GM20000 (cell line): ENCODE data around the gene HSPB6.
"Not testable (repeated sequence)": the region's sequence is repeated elsewhere in the genome, so short reads cannot be mapped to it uniquely, and the experiment has no call there.

Experiments
- DNase-seq: peaks from one replicate; pipeline ENCODE4 v3.0.0; 2012; ENCODE audit warnings: low spot score
- TF ChIP-seq, protein P1 (sequence below): IDR thresholded peaks from 2 replicates; pipeline ENCODE4 v1.5.1; 2012; ENCODE audit warnings: mild to moderate bottlenecking, control low read depth; ENCODE audit errors: extremely low read depth, missing control alignments

HSPB6 gene

GRCh38 chr19:35777086-35777841 is 20.4 kb upstream of the HSPB6 start:
- DNase-seq: no peak
- TF ChIP-seq, protein P1, sequence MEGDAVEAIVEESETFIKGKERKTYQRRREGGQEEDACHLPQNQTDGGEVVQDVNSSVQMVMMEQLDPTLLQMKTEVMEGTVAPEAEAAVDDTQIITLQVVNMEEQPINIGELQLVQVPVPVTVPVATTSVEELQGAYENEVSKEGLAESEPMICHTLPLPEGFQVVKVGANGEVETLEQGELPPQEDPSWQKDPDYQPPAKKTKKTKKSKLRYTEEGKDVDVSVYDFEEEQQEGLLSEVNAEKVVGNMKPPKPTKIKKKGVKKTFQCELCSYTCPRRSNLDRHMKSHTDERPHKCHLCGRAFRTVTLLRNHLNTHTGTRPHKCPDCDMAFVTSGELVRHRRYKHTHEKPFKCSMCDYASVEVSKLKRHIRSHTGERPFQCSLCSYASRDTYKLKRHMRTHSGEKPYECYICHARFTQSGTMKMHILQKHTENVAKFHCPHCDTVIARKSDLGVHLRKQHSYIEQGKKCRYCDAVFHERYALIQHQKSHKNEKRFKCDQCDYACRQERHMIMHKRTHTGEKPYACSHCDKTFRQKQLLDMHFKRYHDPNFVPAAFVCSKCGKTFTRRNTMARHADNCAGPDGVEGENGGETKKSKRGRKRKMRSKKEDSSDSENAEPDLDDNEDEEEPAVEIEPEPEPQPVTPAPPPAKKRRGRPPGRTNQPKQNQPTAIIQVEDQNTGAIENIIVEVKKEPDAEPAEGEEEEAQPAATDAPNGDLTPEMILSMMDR: no peak

DNA sequence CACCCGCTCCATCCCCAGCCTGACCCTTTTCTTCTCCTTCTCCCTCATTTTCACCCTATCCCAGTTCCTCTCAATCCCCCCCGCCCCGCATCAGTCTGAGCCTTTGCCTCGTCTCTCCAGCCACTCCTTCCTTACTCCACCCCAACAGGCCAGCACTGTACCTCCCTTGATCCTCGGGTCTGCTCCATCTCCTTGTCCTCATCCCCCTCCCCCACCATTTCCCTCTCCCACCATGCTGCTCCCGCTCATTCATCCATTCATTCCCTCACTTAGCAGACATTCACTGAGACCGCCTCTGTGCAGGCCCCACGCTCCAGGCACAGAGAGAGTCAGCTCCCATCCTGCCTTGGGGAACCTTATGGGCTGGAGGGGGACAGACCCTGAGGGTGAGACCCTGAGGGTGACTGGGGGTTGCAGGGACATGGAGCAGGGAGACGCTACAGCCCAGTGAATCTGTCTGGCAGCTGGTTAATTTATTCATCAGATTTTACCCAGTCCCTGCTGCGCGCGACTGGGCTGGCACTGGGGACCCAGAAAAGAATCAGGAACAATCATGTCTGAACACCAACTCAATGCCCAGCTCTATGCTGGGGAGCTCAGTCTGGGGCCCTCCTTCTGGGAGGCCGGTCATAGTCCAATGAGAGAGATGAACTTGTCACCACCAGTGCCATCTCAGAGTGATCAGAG is 19.4 kb upstream of the HSPB6 start:
- no peak for DNase-seq
- TF ChIP-seq, protein P1: no peak

DNA sequence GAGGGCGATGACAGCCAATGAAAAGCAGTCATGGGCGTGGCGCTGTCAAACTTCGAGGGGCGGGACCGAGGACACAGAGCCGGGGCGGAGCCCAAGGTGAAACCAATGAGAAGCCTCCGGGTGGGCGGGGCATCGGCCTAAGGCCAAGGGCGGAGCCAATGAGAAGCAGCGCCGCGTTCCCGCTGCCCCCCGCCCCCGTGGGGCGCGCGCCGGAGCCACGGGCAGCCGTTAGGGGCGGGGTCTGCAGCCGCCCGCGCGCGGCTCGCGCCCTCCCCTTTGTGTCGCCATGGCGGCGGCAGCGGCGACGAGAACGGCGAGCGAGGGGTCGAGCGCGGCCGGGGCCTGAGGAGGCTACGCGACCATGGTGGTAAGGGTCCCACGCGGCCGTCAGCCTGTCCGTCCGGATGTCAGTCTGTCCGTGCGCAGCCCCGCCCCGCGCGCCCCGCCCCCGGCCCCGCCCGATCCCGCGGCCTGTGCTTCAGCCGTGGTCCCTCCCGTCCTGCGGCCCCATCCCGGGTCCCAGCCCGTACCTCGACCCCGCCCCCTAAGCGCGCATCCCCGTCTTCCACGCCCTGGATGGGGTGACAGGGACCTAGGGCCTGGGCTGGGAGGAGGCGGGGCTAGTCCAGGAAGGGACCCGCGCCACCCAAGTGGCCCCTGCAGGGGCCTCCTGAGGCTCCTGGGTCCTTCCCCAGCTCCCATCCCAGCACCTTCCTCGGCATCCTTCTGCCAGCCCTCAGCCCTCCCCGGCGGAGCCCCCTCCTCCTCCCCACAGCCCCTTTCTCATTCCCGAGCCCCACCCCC is 18.7 kb upstream of the HSPB6 start, which contains the start of gene ARHGAP33:
ARHGAP33 (plus strand) TSS at position 267 of the 804 bp plus-strand sequence; CDS start at position 362, 95 bp downstream.
- TF ChIP-seq, protein P1: no peak
- peak; percentile 100 for DNase-seq

GRCh38 chr19:35775046-35775297 is 18.1 kb upstream of the HSPB6 start:
- TF ChIP-seq, protein P1: no peak
- DNase-seq: no peak

- DNase-seq: no peak
- TF ChIP-seq, protein P1: no peak
Measured at GRCh38 chr19:35774274-35775045, 17.6 kb upstream of the HSPB6 start.

DNA sequence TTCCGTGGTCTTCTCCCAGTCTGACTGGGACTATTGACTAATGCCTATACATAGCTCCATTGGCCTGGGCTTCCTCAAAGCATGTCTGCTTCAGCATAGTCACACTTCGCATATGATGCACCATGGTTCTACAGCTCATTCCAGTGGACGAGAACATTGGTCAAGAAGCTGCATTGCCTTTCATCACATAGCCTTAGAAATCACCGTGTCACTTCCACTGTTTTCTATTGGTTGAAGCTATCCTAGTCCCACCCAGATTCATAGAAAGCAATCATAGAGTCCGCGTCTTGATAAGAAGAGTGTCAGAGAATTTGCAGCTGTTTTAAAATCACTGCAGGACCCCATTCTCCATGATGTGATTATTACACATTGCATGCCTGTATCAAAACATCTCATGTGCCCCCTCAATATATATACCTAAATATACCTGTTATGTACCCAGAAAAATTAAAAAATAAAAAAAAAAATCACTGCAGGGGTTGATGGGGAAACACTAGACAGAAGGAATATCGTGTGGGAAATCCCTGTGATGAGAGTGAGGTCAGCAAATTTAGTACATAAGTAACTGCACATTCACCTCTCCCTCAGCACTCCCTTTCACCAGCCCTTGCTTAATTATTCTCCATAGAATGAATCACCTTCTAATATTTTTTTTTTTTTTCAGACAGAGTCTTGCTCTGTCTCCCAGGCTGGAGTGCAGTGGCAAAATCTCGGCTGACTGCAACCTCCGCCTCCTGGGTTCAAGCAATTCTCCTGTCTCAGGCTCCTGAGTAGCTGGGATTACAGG is 16.4 kb upstream of the HSPB6 start:
- TF ChIP-seq, protein P1: no peak
- no peak for DNase-seq

DNA sequence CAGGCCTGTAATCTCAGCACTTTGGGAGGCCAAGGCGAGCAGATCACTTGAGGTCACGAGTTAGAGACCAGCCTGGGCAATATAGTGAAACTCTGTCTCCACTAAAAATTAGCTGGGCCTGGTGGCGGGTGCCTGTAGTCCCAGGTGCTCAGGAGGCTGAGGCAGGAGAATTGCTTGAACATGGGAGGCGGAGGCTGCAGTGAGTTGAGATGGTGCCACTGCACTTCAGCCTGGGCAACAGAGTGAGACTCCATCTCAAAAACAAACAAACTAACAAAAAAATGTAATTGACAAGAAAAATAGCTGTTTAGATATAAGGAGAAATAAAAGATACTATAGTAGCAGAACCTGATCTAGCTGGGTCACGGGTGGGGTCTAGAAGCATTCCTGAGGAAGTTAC is 15.5 kb upstream of the HSPB6 start:
- DNase-seq: not testable (repeated sequence)
